ENCODE data around the gene RBFOX2. TPM values are rescaled to one million over a fixed set of nuclear protein-coding genes. Genes with fewer than 3 reads are reported as not detected.

RBFOX2 gene
- total RNA-seq, 2 experiments from 2014 or later = 54.3 to 78.7 TPM

- H3K36me3 ChIP-seq (ENCODE audit: insufficient read depth, low read length) = no peaks in the 10 kb centered on the region
- H4K20me1 ChIP-seq (ENCODE audit: insufficient read depth, low read length) = no peaks in the 10 kb centered on the region
- no peak overlapping the region for H3K4me3 ChIP-seq (ENCODE audit: low read depth, low read length, poor library complexity, severe bottlenecking)
- H3K4me2 ChIP-seq (ENCODE audit: low read length) = no peak overlapping the region
- no peaks in the 10 kb centered on the region for H3K79me2 ChIP-seq (ENCODE audit: insufficient read depth, low read depth, low read length)
- no TSS peak for BruUV-seq (replicated peaks)
- peak overlapping the region; percentile 27; the same call in 1 of the 2 replicates for H2AFZ ChIP-seq (ENCODE audit: low read length)
- CTCF ChIA-PET (ENCODE audit: unreplicated experiment) = no interaction called here
- 0 out of 2 replicates have a peak, but pooled peaks cover 14% of the 10 kb centered on the region for H3K9me3 ChIP-seq (ENCODE audit: low read length)
- no peaks in the 10 kb centered on the region for H3K9me2 ChIP-seq (ENCODE audit: insufficient read depth, low read length)
- intact Hi-C loops (cut with micrococcal nuclease; ENCODE audit: unreplicated experiment) = loop anchor here (1.0 kb wide), 1 partner anchor 209 kb away; no protein-coding TSS in a partner anchor
- POLR2A ChIA-PET = no interaction called here
- H3K4me1 ChIP-seq (ENCODE audit: insufficient read depth, low read length, poor library complexity, severe bottlenecking) = no peaks in the 10 kb centered on the region
- no peak overlapping the region for H3K27ac ChIP-seq (ENCODE audit: low read depth, low read length, poor library complexity, severe bottlenecking)
- peak; percentile 45 for DNase-seq (ENCODE audit: low spot score)
- no peak for TF ChIP-seq EZH2phosphoT487 (IDR thresholded peaks at IDR 0.05; ENCODE audit: borderline replicate concordance, low read depth, low read length)
- TF ChIP-seq CTCF (conservative IDR thresholded peaks at IDR 0.05; ENCODE audit: low read length) = peak; percentile 74
Observed at GRCh38 chr22:35712672-35713071, 316.0 kb downstream of the RBFOX2 start.

GRCh38 chr22:35711336-35711735, 317.3 kb downstream of the RBFOX2 start:
- BruUV-seq (replicated peaks) = no TSS peak
- DNase-seq (ENCODE audit: low spot score) = no peak
- intact Hi-C loops (cut with micrococcal nuclease; ENCODE audit: unreplicated experiment) = no loop called here
- ChIA-PET CTCF (ENCODE audit: unreplicated experiment) (no interaction called here), POLR2A (no interaction called here)
- Histone ChIP-seq H3K4me3 (ENCODE audit: low read depth, low read length, poor library complexity, severe bottlenecking) (no peak overlapping the region), H2AFZ (ENCODE audit: low read length) (no peak overlapping the region), H3K36me3 (ENCODE audit: insufficient read depth, low read length) (no peaks in the 10 kb centered on the region), H3K9me3 (ENCODE audit: low read length) (0 out of 2 replicates have a peak, but pooled peaks cover 14% of the 10 kb centered on the region), H3K79me2 (ENCODE audit: insufficient read depth, low read depth, low read length) (no peaks in the 10 kb centered on the region), H3K4me2 (ENCODE audit: low read length) (no peak overlapping the region), H3K9me2 (ENCODE audit: insufficient read depth, low read length) (no peaks in the 10 kb centered on the region), H3K27ac (ENCODE audit: low read depth, low read length, poor library complexity, severe bottlenecking) (no peak overlapping the region), H4K20me1 (ENCODE audit: insufficient read depth, low read length) (no peaks in the 10 kb centered on the region), H3K4me1 (ENCODE audit: insufficient read depth, low read length, poor library complexity, severe bottlenecking) (no peaks in the 10 kb centered on the region)
- TF ChIP-seq CTCF (conservative IDR thresholded peaks at IDR 0.05; ENCODE audit: low read length) = no peak
- no peak for TF ChIP-seq EZH2phosphoT487 (IDR thresholded peaks at IDR 0.05; ENCODE audit: borderline replicate concordance, low read depth, low read length)

GRCh38 chr22:35708917-35709316, 319.7 kb downstream of the RBFOX2 start:
- TF ChIP-seq CTCF (conservative IDR thresholded peaks at IDR 0.05; ENCODE audit: low read length) (no peak), EZH2phosphoT487 (IDR thresholded peaks at IDR 0.05; ENCODE audit: borderline replicate concordance, low read depth, low read length) (no peak)
- Histone ChIP-seq H3K36me3 (ENCODE audit: insufficient read depth, low read length) (no peaks in the 10 kb centered on the region), H3K4me1 (ENCODE audit: insufficient read depth, low read length, poor library complexity, severe bottlenecking) (no peaks in the 10 kb centered on the region), H3K9me2 (ENCODE audit: insufficient read depth, low read length) (no peaks in the 10 kb centered on the region), H3K27ac (ENCODE audit: low read depth, low read length, poor library complexity, severe bottlenecking) (no peak overlapping the region), H3K4me3 (ENCODE audit: low read depth, low read length, poor library complexity, severe bottlenecking) (no peak overlapping the region), H4K20me1 (ENCODE audit: insufficient read depth, low read length) (no peaks in the 10 kb centered on the region), H2AFZ (ENCODE audit: low read length) (no peak overlapping the region), H3K9me3 (ENCODE audit: low read length) (0 out of 2 replicates have a peak, but pooled peaks cover 14% of the 10 kb centered on the region), H3K79me2 (ENCODE audit: insufficient read depth, low read depth, low read length) (no peaks in the 10 kb centered on the region), H3K4me2 (ENCODE audit: low read length) (no peak overlapping the region)
- ChIA-PET CTCF (ENCODE audit: unreplicated experiment) (no interaction called here), POLR2A (interaction anchor here (1.2 kb wide), 1 partner anchor 59 kb away, joined by 3 read pairs; no protein-coding TSS in a partner anchor)
- BruUV-seq (replicated peaks) = no TSS peak
- intact Hi-C loops (cut with micrococcal nuclease; ENCODE audit: unreplicated experiment) = no loop called here
- DNase-seq (ENCODE audit: low spot score) = no peak

All from OCI-LY7 (cell line).